CD4-positive, alpha-beta memory T cell (primary cell): ENCODE measurements around the gene RSPH6A. TPM values are rescaled to one million over a fixed set of nuclear protein-coding genes. Genes with fewer than 3 reads are reported as not detected.
"Not testable (repeated sequence)": the region's sequence is repeated elsewhere in the genome, so short reads cannot be mapped to it uniquely, and the experiment has no call there.

Experiments used
- CTCF ChIA-PET: fragments of 350-600 bp; sonication (Branson Sonifier 250); formaldehyde crosslinking; loops from one replicate; lab custom pipeline; 2021; ENCODE audit warnings: inconsistent platforms; ENCODE audit not compliant: partially characterized antibody; lab: Charles Lee
- POLR2A ChIA-PET: fragments of 350-600 bp; sonication (Branson Sonifier 250); formaldehyde crosslinking; loops from one replicate; lab custom pipeline; 2021; ENCODE audit not compliant: partially characterized antibody; lab: Charles Lee
- DNase-seq, 5 donors: peaks; one replicate each; pipeline versions ENCODE4 v3.0.0 to v3.0.0-alpha.2; 2020 to 2022; ENCODE audit warnings: mixed read lengths in 1 of 5
- H3K27ac ChIP-seq: one replicate; pipeline ENCODE4 v1.7.0; 2013; ENCODE audit warnings: low read depth, low read length
- H3K27me3 ChIP-seq: 2 replicates; pipeline ENCODE4 v1.7.0; 2013; ENCODE audit warnings: mild to moderate bottlenecking, low read length, moderate library complexity; ENCODE audit not compliant: insufficient read depth
- H3K36me3 ChIP-seq: 2 replicates; pipeline ENCODE4 v1.7.0; 2013; ENCODE audit warnings: mild to moderate bottlenecking, low read length, moderate library complexity; ENCODE audit not compliant: insufficient read depth
- H3K4me1 ChIP-seq: 2 replicates; pipeline ENCODE4 v1.7.0; 2013; ENCODE audit warnings: mild to moderate bottlenecking, low read length, moderate library complexity; ENCODE audit not compliant: insufficient read depth
- H3K4me3 ChIP-seq, 2 donors: one replicate each; pipeline ENCODE4 v1.7.0; 2013; ENCODE audit warnings: low read length in 2 of 2, mild to moderate bottlenecking in 1 of 2
- H3K9me3 ChIP-seq, 2 donors: one replicate each; pipeline ENCODE4 v1.7.0; 2013; ENCODE audit warnings: low read length in 2 of 2, control low read depth in 1 of 2; ENCODE audit not compliant: control insufficient read depth in 1 of 2
- H3K27ac Mint-ChIP-seq, 7 donors: one replicate each; pipeline ENCODE4 v1.8.0; 2020 to 2021; ENCODE audit warnings: mixed read lengths in 7 of 7, mild to moderate bottlenecking in 6 of 7, inconsistent platforms in 3 of 7, moderate library complexity in 3 of 7
- H3K27me3 Mint-ChIP-seq, 2 donors: one replicate each; pipeline ENCODE4 v1.8.0; 2020 to 2021; ENCODE audit warnings: mixed read lengths in 2 of 2
- H3K36me3 Mint-ChIP-seq, 2 donors: one replicate each; pipeline ENCODE4 v1.8.0; 2020 to 2021; ENCODE audit warnings: mixed read lengths in 2 of 2, inconsistent platforms in 1 of 2, mild to moderate bottlenecking in 1 of 2
- H3K4me1 Mint-ChIP-seq, 4 donors: one replicate each; pipeline ENCODE4 v1.8.0; 2020 to 2021; ENCODE audit warnings: mixed read lengths in 4 of 4, mild to moderate bottlenecking in 1 of 4
- H3K4me3 Mint-ChIP-seq, 8 donors: one replicate each; pipeline ENCODE4 v1.8.0; 2020 to 2021; ENCODE audit warnings: mixed read lengths in 8 of 8, mild to moderate bottlenecking in 7 of 8, moderate library complexity in 6 of 8, inconsistent platforms in 3 of 8
- H3K9me3 Mint-ChIP-seq, 8 donors: one replicate each; pipeline ENCODE4 v1.8.0; 2020 to 2021; ENCODE audit warnings: mixed read lengths in 8 of 8, mild to moderate bottlenecking in 5 of 8, inconsistent platforms in 3 of 8, moderate library complexity in 1 of 8
- intact Hi-C: fragments of 100-400 bp; cut with micrococcal nuclease; formaldehyde crosslinking; loops from one replicate; pipeline ENCODE4 v1.15.1; 2023
- polyA plus RNA-seq, 2 donors: library from polyadenylated mRNA; unstranded; fragments of 300-500 nt; fragmentation: Illumina TruSeq; gene quantifications; one replicate each; pipeline ENCODE4 v1.2.3, GENCODE V29; 2021
- total RNA-seq, 2 experiments: library from RNA; stranded (reverse); gene quantifications; one replicate each; pipeline ENCODE4 v1.2.3, GENCODE V29; 2021

The RSPH6A gene
- total and polyA plus RNA-seq, 4 experiments from 2014 or later = 0.29 to 0.39 TPM; not detected in 2

- no peaks in the 10 kb centered on the region for H3K4me1 Mint-ChIP-seq
- POLR2A ChIA-PET = no interaction called here
These were observed 10.8 kb downstream of the RSPH6A start for GRCh38 chr19:45804140-45804958.

GRCh38 chr19:45801603-45802175, 13.4 kb downstream of the RSPH6A start:
- peaks cover 8 to 12% of the 10 kb centered on the region in 2 donors for H3K27me3 Mint-ChIP-seq

More at GRCh38 chr19:45804140-45804958, 10.8 kb downstream of the RSPH6A start:
- Mint-ChIP-seq H3K4me3 (no peak overlapping the region), H3K9me3 (no peaks in the 10 kb centered on the region), H3K27ac (no peak overlapping the region), H3K36me3 (no peaks in the 10 kb centered on the region), H3K27me3 (peaks cover 3 to 6% of the 10 kb centered on the region in 2 donors)
- Histone ChIP-seq H3K27ac (no peak overlapping the region), H3K9me3 (no peaks in the 10 kb centered on the region), H3K36me3 (no peaks in the 10 kb centered on the region), H3K27me3 (peaks cover under 1% of the 10 kb centered on the region), H3K4me1 (no peaks in the 10 kb centered on the region), H3K4me3 (no peak overlapping the region)
- intact Hi-C loops = no loop called here
- CTCF ChIA-PET = interaction anchor here (0.6 to 12.2 kb wide), 3 partner anchors 13 to 36 kb away, joined by 3 to 238 read pairs (median 11); partner anchors contain the start of gene SIX5
- no peak for DNase-seq

GRCh38 chr19:45800070-45800553, 15.0 kb downstream of the RSPH6A start:
- H3K27ac ChIP-seq = no peak overlapping the region
- H3K4me1 ChIP-seq = peaks cover 4% of the 10 kb centered on the region
- POLR2A ChIA-PET = interaction anchor here (1.1 to 4.2 kb wide), 2 partner anchors 15 to 30 kb away, joined by 3 to 84 read pairs; partner anchors contain the start of gene SIX5
- no peak for DNase-seq
- peaks cover 11 to 15% of the 10 kb centered on the region in 2 donors for H3K27me3 Mint-ChIP-seq
- H3K36me3 ChIP-seq = no peaks in the 10 kb centered on the region
- CTCF ChIA-PET = interaction anchor here (0.6 to 12.2 kb wide), 14 partner anchors 9 to 82 kb away, joined by 3 to 238 read pairs (median 5); partner anchors contain the start of genes FBXO46 and SIX5
- intact Hi-C loops = no loop called here
- no peaks in the 10 kb centered on the region for H3K9me3 Mint-ChIP-seq
- H3K4me3 ChIP-seq = no peak overlapping the region
- H3K4me3 Mint-ChIP-seq = no peak overlapping the region
- peaks cover 0 to 6% (median 4%) of the 10 kb centered on the region in 4 donors for H3K4me1 Mint-ChIP-seq
- H3K36me3 Mint-ChIP-seq = no peaks in the 10 kb centered on the region
- peaks cover 3% of the 10 kb centered on the region for H3K27me3 ChIP-seq
- H3K27ac Mint-ChIP-seq = no peak overlapping the region
- H3K9me3 ChIP-seq = no peaks in the 10 kb centered on the region

More at GRCh38 chr19:45801603-45802175, 13.4 kb downstream of the RSPH6A start:
- Histone ChIP-seq H3K27me3 (peaks cover 3% of the 10 kb centered on the region), H3K4me1 (peaks cover 4% of the 10 kb centered on the region), H3K9me3 (no peaks in the 10 kb centered on the region), H3K27ac (no peak overlapping the region), H3K4me3 (no peak overlapping the region), H3K36me3 (no peaks in the 10 kb centered on the region)
- Mint-ChIP-seq H3K4me1 (peaks cover 0 to 6% (median 4%) of the 10 kb centered on the region in 4 donors), H3K27ac (no peak overlapping the region), H3K9me3 (no peaks in the 10 kb centered on the region), H3K4me3 (no peak overlapping the region), H3K36me3 (no peaks in the 10 kb centered on the region)
- ChIA-PET CTCF (interaction anchor here (1.2 to 12.2 kb wide), 4 partner anchors 11 to 33 kb away, joined by 3 to 238 read pairs (median 4); partner anchors contain the start of genes RSPH6A and SIX5), POLR2A (interaction anchor here (4.2 kb wide), 1 partner anchor 31 kb away, joined by 84 read pairs; the partner anchor contains the start of gene SIX5)
- intact Hi-C loops = no loop called here
- DNase-seq = no peak

- ChIA-PET CTCF (interaction anchor here (0.6 to 12.2 kb wide), 24 partner anchors 9 to 122 kb away, joined by 3 to 238 read pairs (median 4); partner anchors contain the start of genes FBXO46, MYPOP and SIX5), POLR2A (interaction anchor here (0.8 to 4.2 kb wide), 5 partner anchors 15 to 29 kb away, joined by 3 to 84 read pairs (median 3); partner anchors contain the start of gene SIX5)
- not testable (repeated sequence) for H3K27ac Mint-ChIP-seq, H3K27me3 ChIP-seq, H3K4me3 Mint-ChIP-seq, H3K36me3 ChIP-seq, H3K9me3 Mint-ChIP-seq, H3K27ac ChIP-seq, H3K36me3 Mint-ChIP-seq, H3K4me3 ChIP-seq, DNase-seq, H3K4me1 ChIP-seq, H3K9me3 ChIP-seq
- intact Hi-C loops = loop anchor here (1.0 to 10.0 kb wide), 2 partner anchors 29 to 195 kb away; partner anchors contain the start of gene CCDC61
- H3K4me1 Mint-ChIP-seq = peaks cover 4 to 10% (median 5%) of the 10 kb centered on the region in 4 donors
- peaks cover 13 to 20% of the 10 kb centered on the region in 2 donors for H3K27me3 Mint-ChIP-seq
These were observed 15.6 kb downstream of the RSPH6A start for GRCh38 chr19:45799541-45799940.

GRCh38 chr19:45798995-45799517, 16.1 kb downstream of the RSPH6A start:
- Mint-ChIP-seq H3K27me3 (peaks cover 13 to 20% of the 10 kb centered on the region in 2 donors), H3K4me1 (peaks cover 4 to 12% (median 6%) of the 10 kb centered on the region in 4 donors), H3K9me3 (no peaks in the 10 kb centered on the region), H3K36me3 (no peaks in the 10 kb centered on the region), H3K27ac (peak overlapping the region in 1 of 7 donors; percentile 71), H3K4me3 (no peak overlapping the region)
- peak in 4 of 5 donors; percentile 57 to 65 (median 59) for DNase-seq
- no peaks in the 10 kb centered on the region for H3K36me3 ChIP-seq
- peaks cover 4% of the 10 kb centered on the region for H3K4me1 ChIP-seq
- intact Hi-C loops = loop anchor here (1.0 to 10.0 kb wide), 2 partner anchors 29 to 196 kb away; partner anchors contain the start of gene CCDC61
- POLR2A ChIA-PET = interaction anchor here (0.8 to 4.2 kb wide), 4 partner anchors 16 to 29 kb away, joined by 3 to 84 read pairs (median 3); partner anchors contain the start of gene SIX5
- H3K27ac ChIP-seq = no peak overlapping the region
- CTCF ChIA-PET = interaction anchor here (0.9 to 12.2 kb wide), 24 partner anchors 8 to 121 kb away, joined by 3 to 238 read pairs (median 4); partner anchors contain the start of genes FBXO46, MYPOP and SIX5
- no peak overlapping the region for H3K4me3 ChIP-seq
- no peaks in the 10 kb centered on the region for H3K9me3 ChIP-seq
- H3K27me3 ChIP-seq = peaks cover 7% of the 10 kb centered on the region

GRCh38 chr19:45794627-45795026, 20.5 kb downstream of the RSPH6A start:
- no peaks in the 10 kb centered on the region for H3K9me3 ChIP-seq
- peak overlapping the region in 3 of 7 donors; percentile 13 to 93 (median 73) for H3K27ac Mint-ChIP-seq
- peaks cover 7% of the 10 kb centered on the region for H3K27me3 ChIP-seq
- no peak overlapping the region for H3K4me3 ChIP-seq
- ChIA-PET CTCF (interaction anchor here (1.1 to 12.2 kb wide), 2 partner anchors 26 to 79 kb away, joined by 3 to 238 read pairs; partner anchors contain the start of gene SIX5), POLR2A (interaction anchor here (1.2 to 1.6 kb wide), 2 partner anchors 25 to 65 kb away, joined by 3 to 8 read pairs; no protein-coding TSS in a partner anchor)
- H3K4me1 ChIP-seq = peaks cover 36% of the 10 kb centered on the region
- no peak overlapping the region for H3K27ac ChIP-seq
- peaks cover 0 to 16% of the 10 kb centered on the region in 2 donors for H3K36me3 Mint-ChIP-seq
- no peaks in the 10 kb centered on the region for H3K9me3 Mint-ChIP-seq
- no peaks in the 10 kb centered on the region for H3K36me3 ChIP-seq
- no peak for DNase-seq
- H3K4me1 Mint-ChIP-seq = peaks cover 30 to 44% (median 34%) of the 10 kb centered on the region in 4 donors
- H3K4me3 Mint-ChIP-seq = peak overlapping the region in 6 of 8 donors; percentile 1 to 54 (median 34)
- peaks cover 12 to 24% of the 10 kb centered on the region in 2 donors for H3K27me3 Mint-ChIP-seq
- intact Hi-C loops = loop anchor here (10.0 kb wide), 1 partner anchor 200 kb away; the partner anchor contains the start of gene CCDC61
